Measurements from ENCODE around the gene CLK1. TPM values are rescaled to one million over a fixed set of nuclear protein-coding genes. Genes with fewer than 3 reads are reported as not detected.

Gene CLK1
- polyA plus RNA-seq, 3 donors = 7.5 to 383 (median 8.2) TPM

DNA sequence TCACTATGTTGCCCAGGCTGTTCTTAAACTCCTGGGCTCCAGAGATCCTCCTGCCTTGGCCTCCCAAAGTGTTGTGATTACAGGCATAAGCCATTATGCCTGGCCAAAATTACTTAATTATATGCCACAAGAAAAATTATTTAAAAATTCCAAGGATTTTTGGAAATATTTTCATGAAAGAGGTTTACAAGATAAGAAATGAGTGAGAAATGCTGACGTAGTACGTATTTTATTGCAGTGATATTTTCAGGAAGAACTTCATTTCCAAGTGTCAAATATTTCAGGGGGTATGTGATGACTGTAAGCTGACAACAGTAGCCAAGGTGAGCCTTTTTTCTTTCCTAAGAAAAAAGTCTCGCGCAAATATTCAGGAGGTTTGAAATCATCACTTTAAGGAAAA lies 45.5 kb upstream of the CLK1 start:
- no peak overlapping the region for H3K27ac Mint-ChIP-seq
- no peaks in the 10 kb centered on the region for H3K27me3 ChIP-seq (ENCODE audit: control insufficient read depth in 2 of 2, insufficient read depth in 2 of 2, low read length in 2 of 2)
- peaks cover 0 to under 1% (median 0%) of the 10 kb centered on the region in 3 donors for H3K27me3 Mint-ChIP-seq (ENCODE audit: low read depth in 3 of 3)
- no peak overlapping the region for H3K9ac ChIP-seq (ENCODE audit: insufficient read depth, low read length, poor library complexity, severe bottlenecking)
- no peaks in the 10 kb centered on the region for H3K79me2 ChIP-seq (ENCODE audit: insufficient read depth, low read length)
- WGBS (ENCODE audit: insufficient coverage) = 100% methylated on average over 2 of the region's 4 CpGs
- H4K20me1 ChIP-seq (ENCODE audit: insufficient read depth, low read length) = no peaks in the 10 kb centered on the region
- intact Hi-C loops (cut with micrococcal nuclease) = loop anchor here (5.0 to 10.0 kb wide), 2 partner anchors 157 to 165 kb away; partner anchors contain the start of genes HYCC2 (in 1 of the 2) and NDUFB3 (in 1 of the 2)
- H3K4me1 Mint-ChIP-seq = no peaks in the 10 kb centered on the region
- H2AFZ ChIP-seq (ENCODE audit: insufficient read depth, low read depth, low read length, poor library complexity, severe bottlenecking) = no peak overlapping the region
- H3K36me3 Mint-ChIP-seq = peaks cover 43 to 65% of the 10 kb centered on the region in 2 donors
- no peaks in the 10 kb centered on the region for H3K9me3 ChIP-seq (replicated peaks in 1 of 2; ENCODE audit: control insufficient read depth in 1 of 2, insufficient read depth in 1 of 2, low read length in 2 of 2)
- H3K4me3 Mint-ChIP-seq = no peak overlapping the region
- no peaks in the 10 kb centered on the region for H3K4me1 ChIP-seq (ENCODE audit: control insufficient read depth in 1 of 2, insufficient read depth in 2 of 2, low read length in 2 of 2)
- no peak overlapping the region for H3K27ac ChIP-seq (ENCODE audit: low read depth in 1 of 2, low read length in 2 of 2)
- peaks cover 49 to 79% of the 10 kb centered on the region in 2 donors for H3K36me3 ChIP-seq (replicated peaks in 1 of 2; ENCODE audit: control insufficient read depth in 1 of 2, insufficient read depth in 2 of 2, low read length in 2 of 2)
- no peaks in the 10 kb centered on the region for H3K9me3 Mint-ChIP-seq
- TF ChIP-seq, protein P1, sequence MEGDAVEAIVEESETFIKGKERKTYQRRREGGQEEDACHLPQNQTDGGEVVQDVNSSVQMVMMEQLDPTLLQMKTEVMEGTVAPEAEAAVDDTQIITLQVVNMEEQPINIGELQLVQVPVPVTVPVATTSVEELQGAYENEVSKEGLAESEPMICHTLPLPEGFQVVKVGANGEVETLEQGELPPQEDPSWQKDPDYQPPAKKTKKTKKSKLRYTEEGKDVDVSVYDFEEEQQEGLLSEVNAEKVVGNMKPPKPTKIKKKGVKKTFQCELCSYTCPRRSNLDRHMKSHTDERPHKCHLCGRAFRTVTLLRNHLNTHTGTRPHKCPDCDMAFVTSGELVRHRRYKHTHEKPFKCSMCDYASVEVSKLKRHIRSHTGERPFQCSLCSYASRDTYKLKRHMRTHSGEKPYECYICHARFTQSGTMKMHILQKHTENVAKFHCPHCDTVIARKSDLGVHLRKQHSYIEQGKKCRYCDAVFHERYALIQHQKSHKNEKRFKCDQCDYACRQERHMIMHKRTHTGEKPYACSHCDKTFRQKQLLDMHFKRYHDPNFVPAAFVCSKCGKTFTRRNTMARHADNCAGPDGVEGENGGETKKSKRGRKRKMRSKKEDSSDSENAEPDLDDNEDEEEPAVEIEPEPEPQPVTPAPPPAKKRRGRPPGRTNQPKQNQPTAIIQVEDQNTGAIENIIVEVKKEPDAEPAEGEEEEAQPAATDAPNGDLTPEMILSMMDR (IDR thresholded peaks at IDR 0.05) = no peak
- no peak overlapping the region for H3K4me3 ChIP-seq (replicated peaks in 1 of 3; ENCODE audit: low read depth in 2 of 3, low read length in 3 of 3)
- no peak overlapping the region for H3K4me2 ChIP-seq (replicated peaks; ENCODE audit: extremely low read depth, low read length, poor library complexity, severe bottlenecking)
- DNase-seq = no peak

DNA sequence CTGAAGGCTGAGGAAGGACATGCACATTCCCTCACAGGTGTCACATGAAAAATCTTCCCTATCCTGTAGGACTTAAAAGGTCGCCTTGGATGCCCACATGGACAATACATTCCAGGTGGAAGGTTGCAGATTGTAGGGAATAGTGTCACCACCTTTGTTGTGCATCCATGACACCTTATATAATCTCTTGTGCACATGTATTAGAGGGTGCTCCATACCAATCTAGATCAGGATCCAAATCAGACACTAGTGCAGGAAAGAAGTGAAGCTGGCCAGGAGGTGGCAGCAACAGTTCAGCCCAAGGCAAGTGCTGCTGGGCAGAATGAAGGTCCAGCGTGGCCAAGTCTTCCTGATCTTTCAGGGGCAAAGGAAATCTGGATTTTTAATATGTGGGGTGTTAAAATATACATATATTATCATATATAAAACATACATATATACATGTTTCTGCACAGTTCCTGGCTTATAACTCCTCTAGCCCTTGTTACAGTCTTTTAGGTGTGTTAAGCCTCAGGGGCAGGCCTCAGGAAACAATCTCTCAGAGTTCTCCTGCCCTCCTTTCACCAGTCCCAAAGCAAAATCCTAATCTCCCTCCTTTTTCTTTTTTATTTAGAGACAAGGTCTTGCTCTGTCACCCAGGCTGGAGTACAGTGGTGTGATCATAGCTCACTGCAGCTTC lies 41.3 kb upstream of the CLK1 start:
- no peaks in the 10 kb centered on the region for H3K79me2 ChIP-seq (ENCODE audit: insufficient read depth, low read length)
- H2AFZ ChIP-seq (ENCODE audit: insufficient read depth, low read depth, low read length, poor library complexity, severe bottlenecking) = no peak overlapping the region
- Mint-ChIP-seq H3K36me3 (peaks cover 26 to 50% of the 10 kb centered on the region in 2 donors), H3K9me3 (no peaks in the 10 kb centered on the region), H3K4me3 (no peak overlapping the region), H3K27me3 (ENCODE audit: low read depth in 3 of 3) (no peaks in the 10 kb centered on the region), H3K4me1 (peaks cover 13% of the 10 kb centered on the region), H3K27ac (peak overlapping the region in 2 of 7 donors; percentile 57 to 63)
- TF ChIP-seq, protein P1 (IDR thresholded peaks at IDR 0.05) = peak; percentile 78
- no peaks in the 10 kb centered on the region for H4K20me1 ChIP-seq (ENCODE audit: insufficient read depth, low read length)
- H3K9ac ChIP-seq (ENCODE audit: insufficient read depth, low read length, poor library complexity, severe bottlenecking) = no peak overlapping the region
- intact Hi-C loops (cut with micrococcal nuclease) = loop anchor here (5.0 to 10.0 kb wide), 2 partner anchors 162 to 169 kb away; partner anchors contain the start of genes HYCC2 (in 1 of the 2) and NDUFB3 (in 1 of the 2)
- H3K27ac ChIP-seq (ENCODE audit: low read depth in 1 of 2, low read length in 2 of 2) = no peak overlapping the region
- no peak overlapping the region for H3K4me2 ChIP-seq (replicated peaks; ENCODE audit: extremely low read depth, low read length, poor library complexity, severe bottlenecking)
- no peaks in the 10 kb centered on the region for H3K9me3 ChIP-seq (replicated peaks in 1 of 2; ENCODE audit: control insufficient read depth in 1 of 2, insufficient read depth in 1 of 2, low read length in 2 of 2)
- peaks cover 24 to 58% of the 10 kb centered on the region in 2 donors for H3K36me3 ChIP-seq (replicated peaks in 1 of 2; ENCODE audit: control insufficient read depth in 1 of 2, insufficient read depth in 2 of 2, low read length in 2 of 2)
- DNase-seq = peak; percentile 37 to 60 (median 48)
- no CpG with 5 or more reads among the region's 2 CpGs for WGBS (ENCODE audit: insufficient coverage)
- H3K4me3 ChIP-seq (replicated peaks in 1 of 3; ENCODE audit: low read depth in 2 of 3, low read length in 3 of 3) = no peak overlapping the region
- no peaks in the 10 kb centered on the region for H3K27me3 ChIP-seq (ENCODE audit: control insufficient read depth in 2 of 2, insufficient read depth in 2 of 2, low read length in 2 of 2)
- peaks cover 8 to 11% of the 10 kb centered on the region in 2 donors for H3K4me1 ChIP-seq (ENCODE audit: control insufficient read depth in 1 of 2, insufficient read depth in 2 of 2, low read length in 2 of 2)

Data from CD14-positive monocyte (primary cell).